HCT116 (cell line): ENCODE results near the gene TRIAP1.

Experiments used
- EZH2 ChIP-seq: fragments of 200-600 bp; sonication (generic); IDR thresholded peaks from 2 replicates; pipeline ENCODE4 v1.6.1; 2017; ENCODE audit warnings: antibody characterized with exemption, mixed run types
- POLR2A ChIP-seq: IDR thresholded peaks from 2 replicates; pipeline ENCODE4 v1.7.0; 2011; ENCODE audit warnings: borderline replicate concordance; ENCODE audit not compliant: insufficient read depth, insufficient read length; ENCODE audit errors: extremely low read depth
- ZBTB33 ChIP-seq: IDR thresholded peaks from 2 replicates; pipeline ENCODE4 v1.6.1; 2011; ENCODE audit warnings: mild to moderate bottlenecking, low read length, moderate library complexity; ENCODE audit not compliant: insufficient replicate concordance; ENCODE audit errors: extremely low read depth
- TF ChIP-seq, protein P1 (sequence below), 3 experiments: fragments of 200-600 bp in 1 of 3; sonication (generic) in 1 of 3; IDR thresholded peaks in 2 of 3; conservative IDR thresholded peaks in 1 of 3; 2 replicates each; pipeline ENCODE4 v1.5.1; 2012 to 2017; ENCODE audit warnings: low read depth in 2 of 3, low read length in 2 of 3, antibody characterized with exemption in 1 of 3, borderline replicate concordance in 1 of 3, control low read depth in 1 of 3, mild to moderate bottlenecking in 1 of 3, mixed read lengths in 1 of 3, mixed run types in 1 of 3, moderate library complexity in 1 of 3; ENCODE audit not compliant: insufficient read depth in 1 of 3

- TF ChIP-seq POLR2A (no peak), ZBTB33 (no peak), EZH2 (no peak)
- TF ChIP-seq, protein P1, sequence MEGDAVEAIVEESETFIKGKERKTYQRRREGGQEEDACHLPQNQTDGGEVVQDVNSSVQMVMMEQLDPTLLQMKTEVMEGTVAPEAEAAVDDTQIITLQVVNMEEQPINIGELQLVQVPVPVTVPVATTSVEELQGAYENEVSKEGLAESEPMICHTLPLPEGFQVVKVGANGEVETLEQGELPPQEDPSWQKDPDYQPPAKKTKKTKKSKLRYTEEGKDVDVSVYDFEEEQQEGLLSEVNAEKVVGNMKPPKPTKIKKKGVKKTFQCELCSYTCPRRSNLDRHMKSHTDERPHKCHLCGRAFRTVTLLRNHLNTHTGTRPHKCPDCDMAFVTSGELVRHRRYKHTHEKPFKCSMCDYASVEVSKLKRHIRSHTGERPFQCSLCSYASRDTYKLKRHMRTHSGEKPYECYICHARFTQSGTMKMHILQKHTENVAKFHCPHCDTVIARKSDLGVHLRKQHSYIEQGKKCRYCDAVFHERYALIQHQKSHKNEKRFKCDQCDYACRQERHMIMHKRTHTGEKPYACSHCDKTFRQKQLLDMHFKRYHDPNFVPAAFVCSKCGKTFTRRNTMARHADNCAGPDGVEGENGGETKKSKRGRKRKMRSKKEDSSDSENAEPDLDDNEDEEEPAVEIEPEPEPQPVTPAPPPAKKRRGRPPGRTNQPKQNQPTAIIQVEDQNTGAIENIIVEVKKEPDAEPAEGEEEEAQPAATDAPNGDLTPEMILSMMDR (IDR thresholded peaks at IDR 0.05 in 2 of 3, conservative IDR thresholded peaks at IDR 0.05 in 1 of 3; ENCODE audit: borderline replicate concordance in 1 of 3, insufficient read depth in 1 of 3, low read depth in 2 of 3, low read length in 2 of 3): no peak
Observed at GRCh38 chr12:120406069-120406468, 40.1 kb downstream of the TRIAP1 start.
